Omental fat pad (tissue), 4 donors: ENCODE results near the gene CPA3. TPM values are rescaled to one million over a fixed set of nuclear protein-coding genes. Genes with fewer than 3 reads are reported as not detected.

ENCODE experiments used
- ATAC-seq: fragments of 150-250 bp; one replicate; pipeline ENCODE4 v1.9.1; 2016; ENCODE audit warnings: mild to moderate bottlenecking, moderate library complexity; ENCODE audit not compliant: low FRiP score
- DNase-seq: peaks from one replicate; pipeline ENCODE4 v3.0.0-alpha.2; 2019; ENCODE audit warnings: low spot score
- total RNA-seq, 4 donors: library from RNA; depleted of rRNA; stranded (reverse); fragments of >200 nt; gene quantifications; one replicate each; pipeline ENCODE4 v1.1.0, GENCODE V29; 2016
- TF ChIP-seq, protein P1 (sequence below), 3 donors: fragments of 450-650 bp; IDR thresholded peaks; one replicate each; pipeline ENCODE4 v1.5.1; 2016 to 2017; ENCODE audit warnings: antibody characterized with exemption in 3 of 3, mild to moderate bottlenecking in 3 of 3, moderate library complexity in 2 of 3

Gene CPA3
- total RNA-seq, 4 donors from 2014 or later, result 4.8 to 21.5 (median 14.4) TPM

DNA sequence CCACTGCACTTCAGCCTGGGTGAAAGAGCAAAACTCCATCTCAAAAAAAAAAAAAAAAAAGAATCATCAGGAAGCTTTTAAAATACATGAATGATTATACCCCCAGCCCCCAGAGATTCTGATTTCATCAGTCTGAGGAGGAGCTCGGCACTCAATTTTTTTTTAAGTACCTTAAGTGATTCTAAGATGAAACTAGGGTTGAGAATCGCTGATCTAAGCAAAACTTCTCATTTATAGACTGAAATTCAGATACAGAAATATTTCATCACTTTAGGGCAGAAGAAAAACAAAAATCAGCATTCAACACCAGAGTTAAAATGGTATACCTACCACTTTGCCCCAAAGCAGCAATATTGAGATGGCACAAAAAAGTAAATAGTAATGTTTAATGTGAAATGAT, 24.7 kb downstream of the CPA3 start:
- TF ChIP-seq, protein P1, sequence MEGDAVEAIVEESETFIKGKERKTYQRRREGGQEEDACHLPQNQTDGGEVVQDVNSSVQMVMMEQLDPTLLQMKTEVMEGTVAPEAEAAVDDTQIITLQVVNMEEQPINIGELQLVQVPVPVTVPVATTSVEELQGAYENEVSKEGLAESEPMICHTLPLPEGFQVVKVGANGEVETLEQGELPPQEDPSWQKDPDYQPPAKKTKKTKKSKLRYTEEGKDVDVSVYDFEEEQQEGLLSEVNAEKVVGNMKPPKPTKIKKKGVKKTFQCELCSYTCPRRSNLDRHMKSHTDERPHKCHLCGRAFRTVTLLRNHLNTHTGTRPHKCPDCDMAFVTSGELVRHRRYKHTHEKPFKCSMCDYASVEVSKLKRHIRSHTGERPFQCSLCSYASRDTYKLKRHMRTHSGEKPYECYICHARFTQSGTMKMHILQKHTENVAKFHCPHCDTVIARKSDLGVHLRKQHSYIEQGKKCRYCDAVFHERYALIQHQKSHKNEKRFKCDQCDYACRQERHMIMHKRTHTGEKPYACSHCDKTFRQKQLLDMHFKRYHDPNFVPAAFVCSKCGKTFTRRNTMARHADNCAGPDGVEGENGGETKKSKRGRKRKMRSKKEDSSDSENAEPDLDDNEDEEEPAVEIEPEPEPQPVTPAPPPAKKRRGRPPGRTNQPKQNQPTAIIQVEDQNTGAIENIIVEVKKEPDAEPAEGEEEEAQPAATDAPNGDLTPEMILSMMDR (IDR thresholded peaks at IDR 0.05), result no peak
- DNase-seq (no peak), ATAC-seq (no peak)

DNA sequence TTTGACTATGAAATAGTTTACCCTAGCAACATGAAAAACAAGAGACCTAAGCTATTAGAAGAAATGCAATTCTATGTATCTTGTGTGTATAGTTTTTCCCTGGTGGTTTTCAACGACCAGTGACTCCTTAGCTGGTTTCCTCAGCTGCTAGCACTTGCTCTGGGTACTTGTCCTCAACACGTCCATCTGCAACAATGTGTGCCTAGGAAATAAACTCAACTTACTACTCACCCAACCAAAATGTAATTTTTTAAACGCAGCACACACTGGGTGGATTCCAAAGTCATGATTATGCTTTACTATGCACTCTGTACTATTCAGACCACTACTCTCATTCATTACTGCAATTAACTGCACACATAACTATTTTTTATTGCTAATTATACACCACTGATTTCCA, 31.0 kb downstream of the CPA3 start:
- ATAC-seq, result no peak
- no peak for DNase-seq
- TF ChIP-seq, protein P1 (IDR thresholded peaks at IDR 0.05), result no peak

DNA sequence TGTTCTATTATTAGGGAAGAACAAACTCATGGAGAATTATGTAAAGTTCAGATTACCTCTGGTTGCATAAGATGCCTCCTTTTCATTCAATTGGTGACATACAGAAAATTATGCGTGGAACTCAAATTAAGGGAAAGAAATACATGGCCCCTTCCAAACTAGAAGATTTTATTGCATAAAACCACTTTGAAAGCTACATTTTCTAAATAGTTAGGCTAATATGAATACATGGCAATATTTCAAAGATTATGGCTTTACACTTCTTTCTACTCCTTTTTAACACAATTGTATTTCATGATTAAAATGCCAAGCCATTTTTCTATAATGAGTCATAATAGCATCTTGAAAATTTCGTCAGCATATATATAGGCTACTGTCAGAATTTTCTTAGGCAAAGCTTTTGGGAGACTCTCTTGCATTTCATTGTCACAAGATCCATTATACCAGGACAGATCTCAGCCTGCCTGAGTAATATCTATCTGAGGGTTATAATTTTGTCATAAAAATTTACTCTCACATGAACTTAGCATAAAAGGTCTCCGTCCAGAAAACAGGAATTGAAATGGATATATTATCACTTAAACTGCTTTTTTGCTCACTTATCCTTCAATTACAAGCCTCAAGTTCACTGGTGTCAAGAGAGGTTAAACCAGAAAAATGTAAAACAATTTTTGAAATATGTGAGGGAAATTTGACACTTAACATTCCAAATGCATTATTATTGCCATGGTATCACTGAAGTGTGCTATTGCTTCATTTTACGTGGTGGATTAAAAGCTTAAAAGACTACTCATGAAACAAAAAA, 37.1 kb downstream of the CPA3 start:
- no peak for DNase-seq
- ATAC-seq, result no peak
- TF ChIP-seq, protein P1 (IDR thresholded peaks at IDR 0.05), result no peak

- ATAC-seq (no peak), DNase-seq (no peak)
- TF ChIP-seq, protein P1 (IDR thresholded peaks at IDR 0.05), result no peak
Measured at GRCh38 chr3:148903022-148903442, 37.9 kb downstream of the CPA3 start.

DNA sequence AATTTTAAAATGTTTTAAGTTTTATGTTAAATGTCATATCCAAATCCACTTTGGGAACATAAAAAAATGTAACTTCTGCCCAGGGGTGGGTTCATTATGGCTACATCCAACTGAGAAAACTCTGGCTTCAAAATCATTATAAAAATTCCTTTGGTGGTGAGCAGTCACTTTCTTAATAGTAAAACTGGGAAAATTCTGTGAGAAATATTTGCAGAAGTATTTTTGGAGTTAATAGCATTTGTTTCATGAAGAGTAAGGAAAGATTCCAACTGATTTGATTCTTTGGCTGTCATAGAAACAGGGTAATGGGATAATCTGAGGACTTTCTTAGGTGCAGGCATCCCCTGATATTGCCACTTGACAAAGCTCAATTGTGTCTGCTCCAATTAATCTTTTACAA, 38.8 kb downstream of the CPA3 start:
- DNase-seq (no peak), ATAC-seq (no peak)
- TF ChIP-seq, protein P1 (IDR thresholded peaks at IDR 0.05), result no peak

DNA sequence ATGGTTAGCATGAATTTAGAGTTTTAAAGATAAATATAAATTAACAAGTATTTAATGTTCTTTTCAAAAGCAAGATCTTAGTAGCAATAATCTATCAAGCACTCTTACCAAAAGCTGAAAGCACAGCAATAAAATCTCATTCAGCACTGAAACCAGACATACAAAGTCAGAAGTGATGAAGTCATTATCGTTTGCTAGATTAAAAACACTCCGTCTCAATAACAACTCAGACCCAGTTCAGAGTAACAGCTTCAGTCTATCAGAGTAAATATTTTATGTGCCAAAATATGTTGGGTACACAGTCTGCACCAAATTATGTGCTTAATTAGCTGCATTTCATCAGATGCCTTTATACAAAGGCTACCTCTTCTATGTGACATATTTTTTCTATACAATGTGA, 41.6 kb downstream of the CPA3 start:
- TF ChIP-seq, protein P1 (IDR thresholded peaks at IDR 0.05), result no peak
- DNase-seq (no peak), ATAC-seq (no peak)

DNA sequence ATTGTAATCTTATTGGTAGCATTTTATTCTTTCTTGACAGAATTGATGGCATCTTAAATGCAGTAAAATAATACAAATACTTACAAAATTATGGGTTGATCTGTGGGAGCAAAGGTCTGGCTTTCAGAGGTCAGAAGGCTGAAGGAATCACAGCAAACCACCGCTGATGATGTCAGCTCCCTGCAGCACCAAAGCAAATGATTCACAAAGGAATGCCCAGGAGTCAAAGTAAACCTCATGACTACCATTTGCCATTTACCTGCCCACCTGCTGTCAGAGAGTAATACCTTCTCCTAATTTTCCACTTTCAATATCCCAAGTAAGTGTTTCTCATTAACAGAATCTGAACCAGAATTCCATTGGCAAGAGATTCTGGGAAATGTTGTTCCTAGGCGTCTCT, 46.1 kb downstream of the CPA3 start:
- ATAC-seq, result no peak
- no peak for DNase-seq
- TF ChIP-seq, protein P1 (IDR thresholded peaks at IDR 0.05), result no peak
